OCI-LY3 (cell line): Measurements from ENCODE around the gene NINJ1.

Experiments
- H2AFZ ChIP-seq: fragments of 200-600, 300-600 bp; shearing (Covaris generic); 2 replicates; pipeline ENCODE4 v1.6.0; 2014; ENCODE audit warnings: antibody characterized with exemption, low read depth, low read length
- H3K27ac ChIP-seq: fragments of 200-600, 300-600 bp; sonication (generic); 2 replicates; pipeline ENCODE4 v1.5.1; 2014; ENCODE audit warnings: mild to moderate bottlenecking, low read length, moderate library complexity, mixed read lengths
- H3K27me3 ChIP-seq: fragments of 200-600, 300-600 bp; sonication (generic); 2 replicates; pipeline ENCODE4 v1.6.1; 2014; ENCODE audit warnings: low read depth, low read length, mixed read lengths
- H3K36me3 ChIP-seq: fragments of 200-600, 300-600 bp; sonication (generic); replicated peaks from 2 replicates; pipeline ENCODE3; 2014; ENCODE audit warnings: low read depth, low read length, mixed read lengths
- H3K4me1 ChIP-seq: fragments of 300-600, 200-600 bp; sonication (generic); 2 replicates; pipeline ENCODE4 v1.6.1; 2014; ENCODE audit warnings: low read length, mixed read lengths
- H3K4me2 ChIP-seq: fragments of 200-600, 300-600 bp; sonication (generic); 2 replicates; pipeline ENCODE4 v1.6.1; 2014; ENCODE audit warnings: low read length, mixed read lengths
- H3K4me3 ChIP-seq: fragments of 300-600, 200-600 bp; sonication (generic); 2 replicates; pipeline ENCODE4 v1.5.1; 2014; ENCODE audit warnings: antibody characterized with exemption, mild to moderate bottlenecking, low read length, moderate library complexity
- H3K79me2 ChIP-seq: fragments of 300-600, 200-600 bp; shearing (Covaris generic); 2 replicates; pipeline ENCODE4 v1.6.1; 2014; ENCODE audit warnings: mild to moderate bottlenecking, low read length, mixed read lengths
- H3K9ac ChIP-seq: fragments of 300-600, 200-600 bp; shearing (Covaris generic); 2 replicates; pipeline ENCODE4 v1.6.0; 2014; ENCODE audit warnings: mild to moderate bottlenecking, low read length, moderate library complexity
- H3K9me3 ChIP-seq: fragments of 200-600, 300-600 bp; shearing (Covaris generic); 2 replicates; pipeline ENCODE4 v1.6.1; 2014; ENCODE audit warnings: low read length, mixed read lengths; ENCODE audit not compliant: insufficient read depth
- H4K20me1 ChIP-seq: fragments of 200-600, 300-600 bp; sonication (generic); 2 replicates; pipeline ENCODE4 v1.6.1; 2016; ENCODE audit warnings: low read length, mixed read lengths; ENCODE audit not compliant: insufficient read depth
- CTCF ChIP-seq: fragments of 200-600, 300-600 bp; sonication (generic); IDR thresholded peaks from 2 replicates; pipeline ENCODE4 v1.5.1; 2014; ENCODE audit warnings: antibody characterized with exemption, low read length, low read depth
- EZH2phosphoT487 ChIP-seq: fragments of 200-600 bp; shearing (Covaris generic); IDR thresholded peaks from 2 replicates; pipeline ENCODE4 v1.6.1; 2018; ENCODE audit warnings: antibody characterized with exemption, mixed run types, low read depth

The NINJ1 gene

DNA sequence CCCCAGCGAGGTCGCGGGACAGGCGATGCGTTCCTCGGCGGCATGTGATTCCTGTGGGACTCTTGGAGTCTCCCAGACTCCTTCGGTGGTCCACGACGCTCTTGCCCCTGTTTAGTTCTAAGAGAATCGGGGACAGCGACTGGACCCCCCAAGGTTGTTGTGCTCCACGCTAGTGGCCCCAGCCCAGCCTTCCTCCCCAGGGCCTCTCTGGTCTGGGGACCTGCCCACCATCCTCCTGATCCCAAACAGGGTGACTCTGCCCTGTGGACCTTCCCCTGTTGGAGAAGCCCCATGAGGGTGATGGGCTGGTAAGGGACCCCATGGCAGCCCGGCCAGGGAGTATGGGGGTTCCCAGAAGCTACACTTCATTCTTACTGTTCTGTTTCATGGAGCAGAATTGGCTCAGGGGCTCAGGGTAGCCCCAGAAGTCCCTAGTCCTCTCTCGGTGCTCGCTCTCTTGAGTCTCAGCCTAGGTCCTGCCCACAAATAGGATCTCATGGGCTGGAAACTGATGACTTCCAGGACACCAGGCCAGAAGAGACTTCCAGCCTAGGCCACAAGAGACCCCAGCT, 37.2 kb downstream of the NINJ1 start:
- Histone ChIP-seq H3K9ac (peak overlapping the region; percentile 88), H3K9me3 (peaks cover under 1% of the 10 kb centered on the region; the same call in 1 of the 2 replicates), H3K27ac (no peak overlapping the region), H3K4me2 (peak overlapping the region; percentile 88), H3K4me1 (peaks cover 43% of the 10 kb centered on the region), H3K36me3 (no peaks in the 10 kb centered on the region), H4K20me1 (no peaks in the 10 kb centered on the region), H3K79me2 (peaks cover 7% of the 10 kb centered on the region; the same call in 1 of the 2 replicates), H3K4me3 (peak overlapping the region; percentile 99), H2AFZ (no peak overlapping the region), H3K27me3 (no peaks in the 10 kb centered on the region)
- TF ChIP-seq EZH2phosphoT487 (no peak), CTCF (no peak)

DNA sequence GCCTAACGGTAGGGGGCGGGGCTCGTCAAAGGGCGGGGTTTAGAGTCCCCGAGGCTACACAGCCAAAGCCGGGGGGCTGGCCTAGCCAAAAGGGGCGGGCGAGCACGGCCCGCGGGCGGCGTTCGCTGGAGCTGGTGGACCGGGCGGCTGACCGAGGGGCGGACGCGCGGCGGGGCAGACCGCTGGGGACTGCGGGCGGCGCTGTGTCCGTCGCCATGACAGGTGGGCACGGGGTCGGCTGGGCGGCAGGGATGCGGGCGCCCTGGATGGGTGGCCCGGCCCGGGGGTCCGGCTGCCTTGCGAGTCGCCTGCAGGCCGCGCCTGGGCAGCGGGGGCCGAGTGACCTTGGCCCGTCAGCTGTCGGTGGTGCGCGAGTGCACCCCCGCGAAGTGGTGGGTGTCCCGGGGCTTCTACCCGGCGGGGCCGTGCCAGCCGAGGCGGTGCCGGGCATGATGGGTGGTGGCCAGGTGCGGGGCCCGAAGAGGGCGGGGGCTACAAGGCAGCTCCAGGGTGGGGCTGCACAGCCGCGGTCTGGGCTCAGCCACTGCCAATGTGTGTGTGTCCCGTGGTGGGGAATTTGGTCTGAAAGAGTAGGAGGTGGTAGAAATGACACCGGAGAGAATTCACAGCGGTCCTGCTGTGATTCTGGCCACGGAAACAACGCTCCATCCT, 37.8 kb downstream of the NINJ1 start, which contains the start of gene CARD19:
CARD19 (plus strand) TSS at position 87 of the 672 bp plus-strand sequence; CDS start at position 216, 129 bp downstream.
- H3K4me2 ChIP-seq, result peak within 1 kb of the TSS; percentile 100
- H3K79me2 ChIP-seq, result peaks cover 7% of the 10 kb centered on the region; the same call in 1 of the 2 replicates
- peaks cover 2% of the 10 kb centered on the region for H3K36me3 ChIP-seq
- H3K4me1 ChIP-seq, result peaks cover 49% of the 10 kb centered on the region
- H3K4me3 ChIP-seq, result peak within 1 kb of the TSS; percentile 99
- H3K9ac ChIP-seq, result peak within 1 kb of the TSS; percentile 100
- no peaks in the 10 kb centered on the region for H3K27me3 ChIP-seq
- H3K9me3 ChIP-seq, result peaks cover 7% of the 10 kb centered on the region
- H3K27ac ChIP-seq, result peak within 1 kb of the TSS; percentile 97
- H4K20me1 ChIP-seq, result no peaks in the 10 kb centered on the region
- TF ChIP-seq CTCF (no peak), EZH2phosphoT487 (no peak)
- H2AFZ ChIP-seq, result peak within 1 kb of the TSS; percentile 52; the same call in 1 of the 2 replicates

GRCh38 chr9:93095205-93096130, 38.6 kb downstream of the NINJ1 start:
- Histone ChIP-seq H3K27me3 (no peaks in the 10 kb centered on the region), H2AFZ (no peak overlapping the region), H3K36me3 (peaks cover 6% of the 10 kb centered on the region), H3K4me1 (peaks cover 55% of the 10 kb centered on the region), H3K79me2 (peaks cover 7% of the 10 kb centered on the region; the same call in 1 of the 2 replicates), H3K9me3 (peaks cover 12% of the 10 kb centered on the region), H3K27ac (peak overlapping the region; percentile 97), H3K9ac (peak overlapping the region; percentile 100), H3K4me2 (peak overlapping the region; percentile 100), H3K4me3 (peak overlapping the region; percentile 99), H4K20me1 (no peaks in the 10 kb centered on the region)
- TF ChIP-seq EZH2phosphoT487 (no peak), CTCF (no peak)
